ENCODE measurements around the gene ZNF91. TPM values are rescaled to one million over a fixed set of nuclear protein-coding genes. Genes with fewer than 3 reads are reported as not detected.

Gene ZNF91
- total RNA-seq, 1 experiment from 2014 or later: 19.0 TPM

- BruUV-seq (replicated peaks): no TSS peak
- intact Hi-C loops (cut with micrococcal nuclease; ENCODE audit: unreplicated experiment): no loop called here
- no peak for TF ChIP-seq CTCF (IDR thresholded peaks at IDR 0.05; ENCODE audit: unreplicated experiment)
- H3K27ac Mint-ChIP-seq (ENCODE audit: unreplicated experiment): no peak overlapping the region
- H3K4me1 Mint-ChIP-seq (ENCODE audit: low read depth, unreplicated experiment): no peaks in the 10 kb centered on the region
- no peak overlapping the region for H3K4me3 Mint-ChIP-seq (ENCODE audit: low read depth, unreplicated experiment)
- no peaks in the 10 kb centered on the region for H3K27me3 Mint-ChIP-seq (ENCODE audit: unreplicated experiment)
- no peaks in the 10 kb centered on the region for H3K36me3 Mint-ChIP-seq (ENCODE audit: insufficient read depth, unreplicated experiment)
- CTCF ChIA-PET: no interaction called here
- DNase-seq: no peak
- H3K9me3 Mint-ChIP-seq (ENCODE audit: low read depth, unreplicated experiment): peaks cover 16% of the 10 kb centered on the region
Measured at GRCh38 chr19:23314505-23315251, 80.6 kb downstream of the ZNF91 start.

- intact Hi-C loops (cut with micrococcal nuclease; ENCODE audit: unreplicated experiment): no loop called here
- Mint-ChIP-seq H3K27me3 (ENCODE audit: unreplicated experiment) (no peaks in the 10 kb centered on the region), H3K9me3 (ENCODE audit: low read depth, unreplicated experiment) (peaks cover 12% of the 10 kb centered on the region), H3K4me3 (ENCODE audit: low read depth, unreplicated experiment) (no peak overlapping the region), H3K36me3 (ENCODE audit: insufficient read depth, unreplicated experiment) (no peaks in the 10 kb centered on the region), H3K27ac (ENCODE audit: unreplicated experiment) (no peak overlapping the region), H3K4me1 (ENCODE audit: low read depth, unreplicated experiment) (no peaks in the 10 kb centered on the region)
- no peak for TF ChIP-seq CTCF (IDR thresholded peaks at IDR 0.05; ENCODE audit: unreplicated experiment)
- CTCF ChIA-PET: no interaction called here
- no TSS peak for BruUV-seq (replicated peaks)
- no peak for DNase-seq
Measured at GRCh38 chr19:23313196-23313595, 82.1 kb downstream of the ZNF91 start.

- Mint-ChIP-seq H3K27ac (ENCODE audit: unreplicated experiment) (no peak overlapping the region), H3K4me1 (ENCODE audit: low read depth, unreplicated experiment) (no peaks in the 10 kb centered on the region), H3K36me3 (ENCODE audit: insufficient read depth, unreplicated experiment) (no peaks in the 10 kb centered on the region), H3K27me3 (ENCODE audit: unreplicated experiment) (no peaks in the 10 kb centered on the region), H3K4me3 (ENCODE audit: low read depth, unreplicated experiment) (no peak overlapping the region), H3K9me3 (ENCODE audit: low read depth, unreplicated experiment) (peaks cover 12% of the 10 kb centered on the region)
- no peak for DNase-seq
- no TSS peak for BruUV-seq (replicated peaks)
- TF ChIP-seq CTCF (IDR thresholded peaks at IDR 0.05; ENCODE audit: unreplicated experiment): no peak
- intact Hi-C loops (cut with micrococcal nuclease; ENCODE audit: unreplicated experiment): no loop called here
- CTCF ChIA-PET: no interaction called here
Measured at GRCh38 chr19:23312515-23312914, 82.8 kb downstream of the ZNF91 start.

GRCh38 chr19:23311551-23311950 lies 83.7 kb downstream of the ZNF91 start:
- Mint-ChIP-seq H3K27ac (ENCODE audit: unreplicated experiment) (no peak overlapping the region), H3K9me3 (ENCODE audit: low read depth, unreplicated experiment) (peaks cover 12% of the 10 kb centered on the region), H3K4me1 (ENCODE audit: low read depth, unreplicated experiment) (no peaks in the 10 kb centered on the region), H3K4me3 (ENCODE audit: low read depth, unreplicated experiment) (no peak overlapping the region), H3K27me3 (ENCODE audit: unreplicated experiment) (no peaks in the 10 kb centered on the region), H3K36me3 (ENCODE audit: insufficient read depth, unreplicated experiment) (no peaks in the 10 kb centered on the region)
- intact Hi-C loops (cut with micrococcal nuclease; ENCODE audit: unreplicated experiment): no loop called here
- no TSS peak for BruUV-seq (replicated peaks)
- CTCF ChIA-PET: no interaction called here
- DNase-seq: no peak
- no peak for TF ChIP-seq CTCF (IDR thresholded peaks at IDR 0.05; ENCODE audit: unreplicated experiment)
